GM18505 (cell line): ENCODE measurements around the gene ANKS3.

Experiments
- ATAC-seq: cut with Tn5 transposase; IDR thresholded peaks from one replicate; pipeline ENCODE4 v1.9.1; 2021; ENCODE audit not compliant: unreplicated experiment
- POLR2A ChIP-seq: IDR thresholded peaks from 4 replicates; pipeline ENCODE4 v1.6.1; 2011; ENCODE audit warnings: borderline replicate concordance; ENCODE audit not compliant: insufficient read depth, insufficient read length; ENCODE audit errors: extremely low read depth

ANKS3 gene

DNA sequence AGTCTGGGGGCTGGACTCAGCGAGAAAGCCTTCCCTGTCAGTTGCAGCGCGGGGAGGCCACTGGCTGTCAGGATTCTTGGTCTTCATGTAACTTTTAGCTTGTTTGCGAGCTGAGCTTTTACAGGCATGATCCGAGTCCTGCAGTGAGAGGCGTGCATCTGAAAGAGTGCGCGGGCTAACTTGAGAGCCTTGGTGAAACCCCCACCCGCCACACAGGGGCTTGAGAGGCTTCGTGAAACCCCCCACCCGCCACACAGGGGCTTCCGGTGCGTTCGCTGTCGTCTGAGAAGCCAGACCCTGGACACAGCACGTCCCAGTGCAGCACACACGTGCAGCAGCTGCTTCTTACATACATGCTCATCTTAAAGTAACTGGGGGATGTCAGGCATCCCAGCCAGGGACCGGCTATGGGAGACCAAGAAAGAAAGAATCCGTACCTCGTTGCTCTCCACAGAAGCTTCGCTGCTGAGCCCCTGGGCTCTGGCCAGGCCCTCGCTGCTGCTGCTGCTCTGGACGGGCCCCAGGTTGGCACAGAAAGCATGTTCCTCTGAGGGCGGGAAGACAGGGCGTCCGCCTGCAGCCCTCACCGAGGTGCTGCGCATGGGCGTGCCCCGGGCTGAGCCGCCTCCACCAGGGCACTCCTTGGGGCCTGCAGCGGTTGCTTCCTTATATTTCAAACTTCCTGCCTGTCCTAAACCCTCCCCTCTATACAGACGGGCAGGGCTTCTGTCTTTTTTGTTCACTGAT lies 32.9 kb downstream of the ANKS3 start:
- no peak for ATAC-seq

GRCh38 chr16:4700380-4700996 lies 33.6 kb downstream of the ANKS3 start:
- TF ChIP-seq POLR2A = no peak
- no peak for ATAC-seq

More for the DNA sequence above, 32.9 kb downstream of the ANKS3 start:
- TF ChIP-seq POLR2A = no peak

DNA sequence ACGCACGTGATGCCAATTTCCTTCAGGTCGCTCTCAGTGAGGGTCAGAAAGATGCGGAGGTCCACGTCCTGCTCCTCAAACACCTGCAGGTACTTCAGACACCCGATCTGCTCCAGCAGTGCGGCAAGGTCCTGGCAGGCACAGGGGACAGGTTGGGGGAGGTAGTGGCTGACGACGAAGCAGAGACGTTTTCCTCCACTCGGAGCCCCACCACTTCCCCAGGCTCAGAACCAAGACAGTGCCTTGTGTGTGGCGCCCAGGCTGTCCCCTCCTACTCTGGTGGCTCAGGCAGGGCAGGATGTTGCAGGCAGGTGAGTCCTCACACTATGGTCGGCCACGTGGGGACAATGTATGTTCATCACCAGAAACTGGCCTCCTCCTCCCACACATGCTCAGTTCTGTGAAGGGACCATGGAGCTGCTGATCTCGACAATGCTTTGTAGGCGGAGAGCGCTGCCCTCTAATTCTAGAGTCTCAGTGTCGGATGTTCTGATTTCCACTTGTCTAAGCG lies 35.0 kb downstream of the ANKS3 start:
- no peak for TF ChIP-seq POLR2A
- no peak for ATAC-seq

DNA sequence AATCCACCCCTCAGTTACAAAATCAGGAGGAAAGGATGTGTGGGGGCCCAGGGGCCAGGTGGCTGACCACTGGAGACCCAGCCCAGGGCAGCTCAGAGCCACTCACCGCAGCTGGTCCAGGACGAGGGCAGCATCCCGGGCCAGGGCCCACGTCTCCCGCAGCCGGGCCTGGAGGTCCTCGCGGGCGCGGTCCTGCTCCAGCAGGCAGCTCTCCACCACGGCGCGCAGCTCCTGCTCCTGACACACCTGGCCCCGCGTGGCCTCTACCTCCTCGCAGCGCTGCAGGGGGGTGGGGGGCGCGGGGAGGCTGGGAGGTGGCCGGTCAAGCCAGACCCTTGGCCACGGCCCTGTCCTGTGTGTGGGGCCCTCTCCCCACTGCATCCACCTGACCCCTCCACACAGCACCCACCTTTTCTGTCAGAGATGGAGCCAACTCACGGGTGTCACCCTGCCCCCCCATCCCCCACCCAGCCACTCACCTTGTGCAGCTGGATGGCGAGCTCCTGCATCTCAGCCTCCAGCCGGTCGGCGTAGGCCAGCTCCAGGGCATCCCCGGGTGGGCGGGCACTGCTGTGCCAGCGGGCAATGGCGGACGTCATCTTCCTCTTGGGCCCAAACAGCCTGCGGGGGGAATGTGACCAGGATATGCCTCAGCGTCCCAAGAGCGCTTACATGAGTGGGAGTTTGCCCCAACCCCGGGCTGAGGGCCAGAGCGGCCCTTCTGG lies 35.6 kb downstream of the ANKS3 start:
- TF ChIP-seq POLR2A = no peak
- no peak for ATAC-seq

DNA sequence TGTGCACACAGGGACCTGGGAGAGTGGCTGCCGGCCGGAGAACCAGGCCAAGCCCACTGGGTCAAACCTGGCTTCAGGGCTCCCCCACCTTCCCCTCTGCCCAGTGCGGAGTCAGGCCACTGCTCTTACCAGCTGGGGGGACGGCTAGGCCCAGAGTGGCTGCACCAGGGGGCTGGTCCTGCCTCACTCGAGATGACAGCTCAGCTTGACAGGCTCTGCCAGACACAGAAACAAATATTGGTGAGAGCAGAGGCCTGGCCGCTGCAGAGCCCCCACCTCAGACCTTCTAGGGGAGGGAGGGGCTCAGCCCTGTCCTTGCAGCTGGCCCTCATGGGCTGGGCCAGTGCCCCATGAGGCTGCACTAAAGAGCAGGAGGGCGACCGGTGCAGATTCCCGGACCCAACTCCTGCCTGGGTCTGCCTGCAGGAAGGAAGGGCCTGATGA lies 36.2 kb downstream of the ANKS3 start:
- ATAC-seq = no peak
- TF ChIP-seq POLR2A = no peak

- ATAC-seq = no peak
- no peak for TF ChIP-seq POLR2A
Observed at GRCh38 chr16:4696905-4697847, 36.9 kb downstream of the ANKS3 start.

- no peak for ATAC-seq
- no peak for TF ChIP-seq POLR2A
Observed at GRCh38 chr16:4696172-4696904, 37.7 kb downstream of the ANKS3 start.

DNA sequence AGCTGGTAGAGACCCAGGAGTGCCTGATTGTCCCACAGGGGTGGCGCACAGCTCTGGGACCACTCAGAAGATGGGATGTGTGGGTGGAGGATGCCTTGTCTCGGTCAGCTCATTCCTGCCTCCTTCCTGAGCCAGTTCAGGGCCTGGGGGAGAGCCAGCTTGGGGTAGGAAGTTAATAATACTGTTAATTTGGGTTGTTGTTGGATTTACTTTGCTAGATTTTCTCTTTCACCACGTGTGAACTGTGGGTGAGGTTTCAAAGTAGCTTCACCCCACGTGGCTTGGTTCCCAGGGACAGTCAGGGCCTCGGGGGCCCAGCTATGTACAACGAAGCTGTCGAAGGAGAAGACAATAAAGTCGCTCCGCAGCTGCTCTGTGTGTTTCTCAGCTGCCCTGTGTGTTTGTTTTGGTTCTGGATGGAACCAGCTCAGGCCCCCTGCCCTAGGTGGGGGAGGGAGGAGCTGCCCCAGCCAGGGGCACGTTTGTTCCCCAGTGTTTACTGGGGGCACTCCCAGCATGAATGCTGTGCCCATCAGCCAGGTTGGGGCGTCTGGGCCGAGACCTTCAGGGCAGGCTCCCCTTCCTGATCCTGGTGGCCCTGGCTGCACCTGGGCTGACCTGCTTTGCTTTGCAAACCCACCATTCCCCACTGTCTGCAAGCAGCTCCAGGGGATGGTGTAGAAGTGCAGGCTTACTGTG lies 38.4 kb downstream of the ANKS3 start:
- no peak for TF ChIP-seq POLR2A

GRCh38 chr16:4694642-4695451 lies 39.2 kb downstream of the ANKS3 start:
- ATAC-seq = no peak
- no peak for TF ChIP-seq POLR2A

More for the DNA sequence above, 38.4 kb downstream of the ANKS3 start:
- ATAC-seq = no peak

DNA sequence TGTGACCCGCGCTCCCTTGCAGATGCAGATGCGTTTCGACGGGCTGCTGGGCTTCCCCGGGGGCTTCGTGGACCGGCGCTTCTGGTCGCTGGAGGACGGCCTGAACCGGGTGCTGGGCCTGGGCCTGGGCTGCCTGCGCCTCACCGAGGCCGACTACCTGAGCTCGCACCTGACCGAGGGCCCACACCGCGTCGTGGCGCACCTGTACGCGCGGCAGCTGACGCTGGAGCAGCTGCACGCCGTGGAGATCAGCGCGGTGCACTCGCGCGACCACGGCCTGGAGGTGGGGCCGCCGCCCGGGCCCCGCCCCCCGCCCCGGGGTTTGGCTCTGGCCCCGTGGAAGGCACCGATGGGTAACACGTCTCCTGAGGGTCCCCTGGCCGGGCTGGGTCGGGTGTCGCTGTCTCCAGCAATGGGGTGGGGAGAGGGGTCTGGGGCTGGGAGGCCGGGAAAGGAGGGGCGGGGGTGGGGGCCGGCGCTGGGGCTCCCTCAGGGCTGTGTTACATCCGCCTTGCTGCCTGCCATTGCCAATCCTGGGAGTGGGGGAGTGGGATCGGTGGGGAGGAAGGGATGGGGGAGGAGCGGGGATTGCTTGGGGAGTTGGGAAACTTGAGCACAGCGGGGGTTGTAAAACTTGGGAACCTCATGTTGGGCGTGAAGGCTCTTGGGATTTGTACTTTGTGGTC lies 40.0 kb downstream of the ANKS3 start:
- TF ChIP-seq POLR2A = no peak
- ATAC-seq = peak; percentile 8
